GM04504 (cell line): Measurements from ENCODE around the gene MRPL2.
"Not testable (repeated sequence)": the region's sequence is repeated elsewhere in the genome, so short reads cannot be mapped to it uniquely, and the experiment has no call there.

ENCODE experiments used
- DNase-seq: peaks from one replicate; pipeline ENCODE4 v3.0.0-alpha.2; 2012; ENCODE audit warnings: low read depth

MRPL2 gene

DNA sequence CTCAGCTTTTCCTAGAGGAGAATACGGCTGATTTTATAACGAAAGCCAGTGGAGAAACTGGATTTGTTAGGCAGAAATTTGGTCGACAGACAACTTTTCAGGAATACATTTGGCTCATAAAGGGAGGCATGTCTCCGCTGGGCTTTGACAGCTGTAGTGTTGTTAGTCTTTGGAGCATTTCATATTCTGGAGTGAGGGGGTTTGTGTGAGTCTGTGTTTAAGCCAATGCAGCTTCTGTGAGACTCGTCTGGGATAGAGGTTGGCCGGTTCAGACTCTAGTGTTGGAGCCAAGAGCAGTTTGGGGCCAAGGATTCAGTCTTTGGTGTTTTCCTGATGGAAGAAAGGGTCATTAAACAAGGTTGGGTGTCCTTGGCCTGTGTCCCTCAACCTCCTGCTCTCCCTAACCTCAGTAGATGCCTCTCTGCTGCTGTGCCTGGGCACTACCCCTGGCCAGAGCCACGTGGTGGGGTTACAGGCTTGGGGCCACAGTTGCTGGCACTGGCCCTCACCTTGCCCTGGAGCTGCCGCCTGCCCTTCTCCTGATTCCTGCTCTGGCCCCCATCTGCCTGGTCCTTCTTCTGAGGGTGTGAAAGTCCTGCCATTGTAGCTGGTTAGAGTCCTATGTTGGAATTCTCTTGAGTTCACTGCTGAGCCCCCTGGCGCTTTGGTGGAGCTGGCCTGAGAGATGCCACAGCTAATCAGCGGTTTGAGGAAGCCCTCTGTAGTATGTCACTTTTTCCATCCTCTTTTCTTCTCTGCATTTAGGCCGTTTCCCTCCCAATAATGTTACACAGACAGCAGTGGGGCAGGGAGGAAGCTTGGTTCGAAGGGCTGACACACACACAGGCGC lies 23.8 kb upstream of the MRPL2 start:
- no peak for DNase-seq

GRCh38 chr6:43081922-43082321 lies 22.7 kb upstream of the MRPL2 start:
- DNase-seq: not testable (repeated sequence)

DNA sequence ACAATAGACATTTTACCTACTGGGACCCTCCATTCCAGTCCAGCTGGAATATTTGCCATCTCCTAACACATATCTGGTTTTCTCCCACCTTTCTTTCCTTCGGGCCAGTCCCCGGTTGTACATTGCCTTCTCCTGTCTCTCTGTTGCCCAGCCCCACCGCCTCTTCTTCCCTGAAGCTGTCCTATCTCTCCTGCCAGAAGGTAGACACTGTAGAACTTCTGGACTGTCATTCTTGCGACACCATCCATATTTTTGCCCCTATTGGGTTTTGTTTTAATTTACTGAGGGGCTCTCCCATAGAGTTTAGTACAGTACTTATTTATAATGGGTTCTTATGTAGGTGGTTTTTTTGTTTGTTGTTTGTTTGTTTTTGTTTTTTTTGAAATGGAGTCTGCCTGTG lies 21.8 kb upstream of the MRPL2 start:
- DNase-seq: no peak

DNA sequence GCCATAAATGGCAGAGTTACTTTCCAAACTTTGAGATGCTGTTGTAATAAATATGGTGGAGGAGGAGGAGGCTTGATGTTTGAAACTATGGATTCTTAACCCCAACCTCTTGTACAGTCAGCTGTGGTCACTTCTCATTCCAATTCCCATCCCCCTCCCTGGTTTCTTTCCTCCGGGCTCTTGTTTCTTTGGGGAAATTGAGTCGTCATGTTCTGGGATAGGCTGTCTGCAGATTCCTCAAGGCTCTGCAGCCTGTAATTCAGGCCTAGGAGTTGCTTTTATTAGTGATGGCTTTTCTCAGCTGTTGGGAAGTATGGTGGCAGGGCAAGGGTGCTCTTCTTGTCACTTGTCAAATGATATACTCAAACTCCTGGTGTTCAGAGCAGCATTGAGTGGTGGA lies 19.5 kb upstream of the MRPL2 start:
- peak; percentile 70 for DNase-seq

DNA sequence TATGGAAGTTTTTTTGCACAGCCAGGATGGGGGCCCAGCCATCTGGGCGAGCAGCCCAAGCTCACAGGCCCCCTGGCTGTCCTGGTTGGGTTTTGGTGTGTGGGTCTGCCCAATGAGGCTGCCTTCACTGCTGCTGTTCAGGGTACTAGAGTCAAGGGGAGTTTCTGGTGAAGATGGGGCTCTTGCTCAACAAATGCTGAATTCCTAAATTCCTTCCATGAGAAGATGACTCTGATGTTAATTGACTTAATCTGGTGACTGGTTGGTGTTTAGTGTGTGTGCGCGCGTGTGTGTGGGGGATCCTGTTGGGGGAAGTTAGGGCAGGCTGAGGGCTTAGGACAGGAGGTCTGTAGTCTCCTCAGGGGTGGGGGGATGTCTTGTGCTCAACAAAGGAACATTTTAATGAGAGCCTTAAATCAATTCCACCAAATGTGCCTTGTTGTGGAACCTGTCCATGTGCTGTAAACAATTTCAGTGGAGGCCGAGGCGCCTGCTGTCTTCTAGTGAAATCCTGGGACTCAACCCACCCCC lies 18.8 kb upstream of the MRPL2 start:
- DNase-seq: no peak

DNA sequence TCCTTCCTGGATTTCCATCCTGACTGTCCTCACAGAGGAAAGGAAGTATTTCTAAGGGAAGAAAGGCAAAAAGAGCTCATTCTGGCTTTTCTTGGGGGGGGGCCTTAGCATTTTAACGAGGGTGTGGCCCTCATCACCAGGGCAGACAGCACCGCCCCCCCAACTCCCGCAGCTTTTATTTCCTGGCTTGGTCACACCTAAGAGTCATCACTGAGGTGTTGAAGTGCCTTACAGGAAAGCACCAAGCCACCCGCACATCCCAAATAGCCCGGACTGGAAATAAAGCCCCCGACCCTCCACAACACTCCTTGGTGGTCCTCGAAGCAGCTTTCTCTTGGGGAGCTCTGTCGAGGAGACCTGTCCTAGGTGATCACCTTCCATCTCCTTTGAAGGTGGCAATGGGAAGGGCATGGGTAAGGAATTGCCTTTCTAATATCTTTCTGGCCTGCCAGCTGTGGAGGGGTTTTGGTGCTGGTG lies 18.1 kb upstream of the MRPL2 start:
- DNase-seq: no peak

DNA sequence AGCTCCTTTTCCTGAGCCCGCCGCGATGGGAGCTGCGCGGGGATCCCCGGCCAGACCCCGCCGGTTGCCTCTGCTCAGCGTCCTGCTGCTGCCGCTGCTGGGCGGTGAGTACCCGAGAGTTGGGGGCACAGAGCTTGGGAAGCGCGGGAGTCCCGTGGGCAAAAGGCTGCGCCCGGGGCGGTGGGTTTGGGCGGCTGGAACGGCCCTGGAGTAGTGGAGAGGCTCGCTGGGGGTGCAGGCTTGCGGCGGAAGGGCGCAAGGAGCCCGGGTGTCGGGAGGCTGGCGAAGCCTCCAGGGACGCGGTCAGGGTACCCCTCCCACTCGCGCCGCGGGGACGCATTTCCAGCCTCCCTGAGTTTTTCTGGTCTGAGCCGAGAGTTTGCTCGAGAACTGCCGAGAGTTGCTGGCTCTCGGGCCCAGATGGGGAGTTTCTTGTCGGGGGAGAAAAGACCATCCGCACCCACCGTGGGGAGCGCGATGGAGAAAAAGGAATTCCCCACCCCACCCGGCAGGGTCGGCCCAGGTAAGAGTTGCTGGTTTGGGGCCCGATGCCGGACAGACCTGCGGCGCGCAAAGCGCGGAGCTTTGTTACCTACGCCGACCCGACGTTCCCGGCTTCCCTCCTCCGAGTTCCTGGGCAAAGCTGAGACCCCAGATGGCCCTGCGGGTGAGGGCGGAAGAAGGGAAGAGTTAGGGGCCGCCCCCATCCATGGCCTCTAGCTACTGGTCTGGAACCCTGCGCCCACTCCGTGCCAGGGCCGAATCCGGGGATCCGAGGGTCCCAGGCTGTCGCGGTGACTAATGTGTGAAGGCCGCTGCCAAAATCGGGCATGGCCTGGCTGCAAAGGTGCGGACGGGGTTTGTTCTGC lies 17.5 kb upstream of the MRPL2 start:
- DNase-seq: no peak

DNA sequence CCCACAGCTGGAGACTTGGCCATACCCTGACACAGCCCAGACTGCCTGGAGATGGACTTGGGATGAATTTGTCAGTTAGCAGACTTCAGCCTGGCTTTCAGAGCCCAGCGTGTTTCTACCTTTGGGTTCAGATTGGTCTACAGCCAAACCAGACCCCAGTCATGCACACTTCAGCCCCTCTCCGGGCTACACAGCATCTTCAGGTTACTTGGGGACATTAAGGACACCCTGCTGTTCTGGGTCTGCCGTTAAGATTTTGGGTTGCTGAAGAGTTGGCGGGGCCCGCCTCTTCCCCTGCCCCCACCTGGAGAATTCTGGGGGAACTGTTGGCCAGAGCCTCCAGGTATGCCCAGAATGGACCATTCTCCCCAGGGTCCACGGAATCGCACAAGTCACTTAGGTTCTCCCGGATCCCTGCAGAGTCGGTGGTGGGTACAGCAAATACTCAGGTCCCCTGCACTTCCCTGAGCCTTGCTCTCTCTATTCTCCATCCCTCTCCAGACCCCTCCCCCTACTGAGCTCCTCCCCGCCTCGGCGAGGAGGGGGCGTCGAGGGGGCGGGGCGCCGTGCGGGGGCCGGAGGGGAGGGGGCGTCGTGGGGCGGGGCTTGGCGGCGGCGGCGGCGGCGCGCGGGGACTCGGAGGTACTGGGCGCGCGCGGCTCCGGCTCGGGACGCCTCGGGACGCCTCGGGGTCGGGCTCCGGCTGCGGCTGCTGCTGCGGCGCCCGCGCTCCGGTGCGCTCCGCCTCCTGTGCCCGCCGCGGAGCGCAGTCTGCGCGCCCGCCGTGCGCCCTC lies 16.6 kb upstream of the MRPL2 start, which contains the start of gene PTK7:
TSS of gene PTK7 (plus strand) at position 645 of the 794 bp plus-strand sequence. CDS start 175 bp downstream, outside the sequence.
- DNase-seq: no peak

DNA sequence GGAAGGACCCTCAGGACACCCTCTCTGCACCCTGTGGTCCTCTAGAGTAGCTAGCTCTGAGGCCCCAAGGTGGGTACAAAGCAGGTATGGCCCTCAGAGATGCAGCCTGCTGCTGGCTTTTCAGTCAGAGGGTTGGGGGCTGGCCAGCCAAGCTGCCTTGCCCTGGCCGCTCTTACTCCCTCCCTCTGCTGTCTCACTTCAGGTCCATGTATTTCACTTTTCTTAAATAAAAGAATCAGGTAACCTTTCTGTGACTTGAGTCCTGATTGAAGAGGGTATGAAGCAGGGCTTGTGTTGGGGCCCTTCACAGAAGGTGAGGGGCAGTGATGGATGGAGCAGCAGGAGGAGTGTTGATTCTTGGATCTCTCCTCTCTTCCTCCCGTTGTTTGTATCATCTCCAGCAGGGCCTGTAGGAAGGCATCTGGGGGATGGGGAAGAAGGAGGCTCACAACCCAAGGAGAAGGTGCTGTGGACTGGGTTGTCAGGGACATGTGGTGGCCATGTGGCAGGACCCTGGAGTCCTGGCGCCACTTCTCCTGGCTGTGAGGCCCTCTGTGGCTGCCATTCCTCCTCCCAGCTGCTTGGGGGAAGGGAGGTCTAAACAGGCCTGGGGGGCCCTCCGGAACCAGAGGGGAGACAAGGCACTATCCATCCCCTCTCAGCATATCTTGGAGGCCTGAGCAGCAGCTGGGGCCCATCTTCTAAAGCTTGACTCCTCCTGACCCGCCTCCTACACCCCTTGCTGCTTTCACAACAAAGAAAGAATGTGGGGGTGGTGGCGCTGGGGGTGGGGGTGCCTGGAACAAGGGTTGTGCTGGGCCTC lies 15.8 kb upstream of the MRPL2 start:
- no peak for DNase-seq

- no peak for DNase-seq
These were observed 10.9 kb upstream of the MRPL2 start for GRCh38 chr6:43070028-43070632.

- DNase-seq: no peak
These were observed 3.6 kb upstream of the MRPL2 start for GRCh38 chr6:43062818-43063217.

- no peak for DNase-seq
These were observed 2.6 kb upstream of the MRPL2 start for GRCh38 chr6:43061861-43062260.

GRCh38 chr6:43060755-43061633 lies 1.8 kb upstream of the MRPL2 start:
- DNase-seq: no peak

GRCh38 chr6:43060034-43060754 lies 960 bp upstream of the MRPL2 start:
- DNase-seq: no peak

GRCh38 chr6:43058531-43058930 lies 703 bp downstream of the MRPL2 start:
- no peak for DNase-seq

DNA sequence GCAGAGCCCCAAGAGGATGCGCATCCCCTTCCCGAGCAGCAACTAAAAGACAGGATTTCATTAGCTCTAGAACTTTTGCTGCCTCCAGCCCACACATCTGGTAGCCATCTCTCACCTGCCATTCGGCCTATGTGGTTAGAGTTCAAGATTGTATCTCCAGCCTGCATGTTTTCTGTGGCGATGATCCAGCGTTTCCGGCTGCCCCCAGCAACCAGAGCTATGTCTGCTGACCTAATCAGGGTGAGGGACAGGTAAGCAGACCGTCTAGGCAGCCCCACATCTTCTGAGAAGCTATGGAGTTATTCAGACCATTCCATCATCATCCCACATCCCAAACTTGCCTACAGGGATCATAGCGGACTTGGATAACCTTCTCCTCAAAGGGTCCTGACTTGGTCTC lies 3.3 kb downstream of the MRPL2 start:
- DNase-seq: no peak

DNA sequence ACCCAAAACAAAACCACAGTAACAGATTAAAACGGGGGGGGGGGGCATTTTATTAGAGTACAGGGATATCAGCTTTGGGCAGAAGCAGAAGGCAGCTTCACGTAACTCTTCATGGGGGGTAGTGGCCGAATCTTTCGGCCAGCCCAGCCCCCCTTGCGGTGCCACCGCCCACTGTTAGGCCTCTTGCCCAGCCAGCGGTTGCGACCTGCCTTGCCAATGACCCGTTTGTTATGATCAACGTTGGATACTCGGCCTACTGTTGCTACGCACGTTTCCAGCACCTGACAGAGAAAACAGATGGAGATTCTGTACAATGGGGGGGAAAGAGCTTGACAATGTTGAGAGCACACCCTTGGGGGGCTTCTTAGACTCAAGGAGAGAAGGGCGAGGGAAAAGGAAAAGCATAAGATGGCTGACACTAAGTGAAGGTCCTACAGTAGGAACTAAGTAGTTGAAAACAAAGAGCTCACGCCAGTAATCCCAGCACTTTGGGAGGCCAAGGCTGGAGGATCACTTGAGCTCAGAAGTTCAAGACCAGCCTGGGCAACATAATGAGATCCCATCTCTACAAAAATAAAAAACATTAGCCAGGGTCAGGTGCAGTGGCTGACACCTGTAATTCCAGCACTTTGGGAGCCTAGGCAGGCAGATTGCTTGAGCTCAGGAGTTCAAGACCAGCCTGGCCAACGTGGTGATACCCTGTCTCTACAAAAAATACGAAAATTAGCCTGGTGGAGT lies 4.9 kb downstream of the MRPL2 start:
- DNase-seq: no peak
